OCI-LY7 (cell line): ENCODE results near the gene DPY19L2. TPM values are rescaled to one million over a fixed set of nuclear protein-coding genes. Genes with fewer than 3 reads are reported as not detected.
"Not testable (repeated sequence)": the region's sequence is repeated elsewhere in the genome, so short reads cannot be mapped to it uniquely, and the experiment has no call there.

Experiments
- BruUV-seq: library from RNA; stranded (reverse); fragments of 400-500 nt; replicated peaks from 2 replicates; lab custom pipeline; 2021; lab: Mats Ljungman, UMichigan
- CTCF ChIA-PET: fragments of 300-600 bp; sonication (Branson Sonifier 250); formaldehyde crosslinking; loops from one replicate; lab custom pipeline; 2022; ENCODE audit warnings: antibody characterized with exemption; ENCODE audit not compliant: unreplicated experiment; lab: Charles Lee
- POLR2A ChIA-PET: fragments of 300-600 bp; sonication (Branson Sonifier 250); formaldehyde crosslinking; loops from one replicate; lab custom pipeline; 2022; ENCODE audit warnings: antibody characterized with exemption; lab: Charles Lee
- DNase-seq: peaks from one replicate; pipeline ENCODE4 v3.0.0-alpha.2; 2015; ENCODE audit warnings: low spot score
- H2AFZ ChIP-seq: fragments of 200-600 bp; sonication (generic), shearing (Covaris generic); 2 replicates; pipeline ENCODE4 v1.6.1; 2014; ENCODE audit warnings: mild to moderate bottlenecking, antibody characterized with exemption, low read length, moderate library complexity
- H3K27ac ChIP-seq: fragments of 200-600 bp; sonication (generic); 2 replicates; pipeline ENCODE4 v1.5.1; 2014; ENCODE audit warnings: mixed run types, low read depth, mild to moderate bottlenecking, moderate library complexity, low read length, inconsistent platforms; ENCODE audit not compliant: poor library complexity, severe bottlenecking
- H3K36me3 ChIP-seq: fragments of 200-600 bp; sonication (generic); 2 replicates; pipeline ENCODE4 v1.6.1; 2014; ENCODE audit warnings: mild to moderate bottlenecking, antibody characterized with exemption, low read length, moderate library complexity, mixed read lengths; ENCODE audit not compliant: insufficient read depth
- H3K4me1 ChIP-seq: fragments of 200-600 bp; sonication (generic); 2 replicates; pipeline ENCODE4 v1.5.1; 2014; ENCODE audit warnings: mild to moderate bottlenecking, low read length; ENCODE audit not compliant: insufficient read depth, poor library complexity, severe bottlenecking
- H3K4me2 ChIP-seq: fragments of 200-600 bp; sonication (generic); 2 replicates; pipeline ENCODE4 v1.6.1; 2014; ENCODE audit warnings: mild to moderate bottlenecking, low read length
- H3K4me3 ChIP-seq: fragments of 200-600 bp; sonication (generic); 2 replicates; pipeline ENCODE4 v1.5.1; 2014; ENCODE audit warnings: mild to moderate bottlenecking, low read depth, low read length; ENCODE audit not compliant: poor library complexity, severe bottlenecking
- H3K79me2 ChIP-seq: fragments of 200-600 bp; sonication (generic); 2 replicates; pipeline ENCODE4 v1.6.1; 2016; ENCODE audit warnings: low read depth, mild to moderate bottlenecking, low read length, moderate library complexity, mixed read lengths; ENCODE audit not compliant: insufficient read depth
- H3K9me2 ChIP-seq: fragments of 200-600 bp; sonication (generic); 2 replicates; pipeline ENCODE4 v1.6.1; 2016; ENCODE audit warnings: mild to moderate bottlenecking, low read length, mixed read lengths; ENCODE audit not compliant: insufficient read depth
- H3K9me3 ChIP-seq: fragments of 200-600 bp; sonication (generic); 2 replicates; pipeline ENCODE4 v1.6.1; 2014; ENCODE audit warnings: mild to moderate bottlenecking, mixed run types, low read length, mixed read lengths
- H4K20me1 ChIP-seq: fragments of 200-600 bp; sonication (generic); 2 replicates; pipeline ENCODE4 v1.6.1; 2014; ENCODE audit warnings: mild to moderate bottlenecking, antibody characterized with exemption, low read length, moderate library complexity, mixed read lengths; ENCODE audit not compliant: insufficient read depth
- intact Hi-C: fragments of 100-400 bp; cut with micrococcal nuclease; formaldehyde crosslinking; loops from one replicate; pipeline ENCODE4 v1.10.0; 2022; ENCODE audit not compliant: unreplicated experiment
- total RNA-seq, 2 experiments: library from RNA; depleted of rRNA in 1 of 2; stranded (reverse); fragments of >200 nt in 1 of 2; shearing (Covaris generic) in 1 of 2; gene quantifications; 2 replicates each; pipeline ENCODE4 v1.2.3, GENCODE V29; 2014 to 2022

DPY19L2 gene
- total RNA-seq, 2 experiments from 2014 or later = 0.32 TPM; not detected in 1

- H3K4me1 ChIP-seq, H3K9me3 ChIP-seq, CTCF ChIA-PET, H3K27ac ChIP-seq, BruUV-seq, intact Hi-C loops, H3K9me2 ChIP-seq, H3K36me3 ChIP-seq, DNase-seq, H3K79me2 ChIP-seq, H3K4me2 ChIP-seq, H3K4me3 ChIP-seq, H4K20me1 ChIP-seq, POLR2A ChIA-PET, H2AFZ ChIP-seq: not testable (repeated sequence)
These were observed 11.9 kb downstream of the DPY19L2 start for GRCh38 chr12:63656407-63656806.

- H4K20me1 ChIP-seq, H3K79me2 ChIP-seq, H3K27ac ChIP-seq, H3K4me3 ChIP-seq, H3K9me2 ChIP-seq, H3K4me1 ChIP-seq, DNase-seq, H3K9me3 ChIP-seq, POLR2A ChIA-PET, intact Hi-C loops, H3K36me3 ChIP-seq, H3K4me2 ChIP-seq, H2AFZ ChIP-seq, CTCF ChIA-PET, BruUV-seq: not testable (repeated sequence)
These were observed 12.6 kb downstream of the DPY19L2 start for GRCh38 chr12:63655543-63656257.

GRCh38 chr12:63654481-63654880 lies 13.8 kb downstream of the DPY19L2 start:
- intact Hi-C loops, BruUV-seq, CTCF ChIA-PET, H4K20me1 ChIP-seq, H2AFZ ChIP-seq, H3K4me1 ChIP-seq, POLR2A ChIA-PET, H3K36me3 ChIP-seq, H3K9me3 ChIP-seq, DNase-seq, H3K4me2 ChIP-seq, H3K9me2 ChIP-seq, H3K4me3 ChIP-seq, H3K79me2 ChIP-seq, H3K27ac ChIP-seq: not testable (repeated sequence)

GRCh38 chr12:63649517-63649916 lies 18.8 kb downstream of the DPY19L2 start:
- H3K4me2 ChIP-seq, H3K4me1 ChIP-seq, H3K9me3 ChIP-seq, H3K36me3 ChIP-seq, H3K79me2 ChIP-seq, BruUV-seq, DNase-seq, H2AFZ ChIP-seq, intact Hi-C loops, CTCF ChIA-PET, H4K20me1 ChIP-seq, H3K9me2 ChIP-seq, H3K4me3 ChIP-seq, POLR2A ChIA-PET, H3K27ac ChIP-seq: not testable (repeated sequence)

- H3K27ac ChIP-seq, intact Hi-C loops, BruUV-seq, H3K79me2 ChIP-seq, H3K9me2 ChIP-seq, DNase-seq, H2AFZ ChIP-seq, H3K4me3 ChIP-seq, H3K4me2 ChIP-seq, H3K36me3 ChIP-seq, H3K4me1 ChIP-seq, CTCF ChIA-PET, H3K9me3 ChIP-seq, H4K20me1 ChIP-seq: not testable (repeated sequence)
- POLR2A ChIA-PET = interaction anchor here (0.6 kb wide), 1 partner anchor 679 kb away, joined by 3 read pairs; no protein-coding TSS in a partner anchor
These were observed 24.7 kb downstream of the DPY19L2 start for GRCh38 chr12:63643381-63644140.

GRCh38 chr12:63624258-63624657 lies 44.0 kb downstream of the DPY19L2 start:
- H3K4me1 ChIP-seq, H3K27ac ChIP-seq, H4K20me1 ChIP-seq, BruUV-seq, intact Hi-C loops, H2AFZ ChIP-seq, H3K4me3 ChIP-seq, POLR2A ChIA-PET, H3K9me2 ChIP-seq, H3K4me2 ChIP-seq, CTCF ChIA-PET, H3K79me2 ChIP-seq, H3K36me3 ChIP-seq, H3K9me3 ChIP-seq, DNase-seq: not testable (repeated sequence)
